ENCODE measurements around the gene NBAS.

DNA sequence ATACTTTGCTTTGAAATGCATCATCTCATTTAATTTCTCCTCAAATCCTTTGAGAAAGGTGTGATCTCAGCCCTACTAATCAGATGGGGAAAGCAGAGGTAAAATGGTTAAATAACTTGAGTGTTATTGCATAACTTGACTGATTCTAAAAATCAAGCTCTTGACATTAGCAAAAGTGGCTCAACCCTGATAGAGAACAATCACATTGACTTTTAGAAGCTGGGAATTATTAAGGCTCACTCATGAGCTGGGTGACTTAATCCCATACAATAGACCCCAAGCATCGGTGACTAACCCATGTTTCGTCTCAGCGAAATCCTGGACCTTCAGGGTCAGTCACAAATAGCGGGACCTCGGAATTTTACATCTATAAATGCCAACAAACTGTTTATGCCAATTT lies 378.9 kb downstream of the NBAS start:
- TF ChIP-seq EZH2 (IDR thresholded peaks at IDR 0.05; ENCODE audit: insufficient read depth, poor library complexity, severe bottlenecking) (no peak), EZH2phosphoT487 (IDR thresholded peaks at IDR 0.05; ENCODE audit: insufficient read depth, low read depth) (no peak)

All from GM23248 (cell line).